Thymus (tissue), 11 donors: ENCODE data around the gene SCTR. TPM values are rescaled to one million over a fixed set of nuclear protein-coding genes. Genes with fewer than 3 reads are reported as not detected.

Source experiments
- DNase-seq, 9 donors: peaks; one replicate each; pipeline ENCODE4 v3.0.0-alpha.2; 2013; ENCODE audit warnings: low spot score in 9 of 9, low read depth in 6 of 9, missing footprints in 1 of 9
- H3K27ac ChIP-seq, 2 donors: one replicate each; pipeline ENCODE4 v1.5.1; 2013; ENCODE audit warnings: control low read depth in 1 of 2, low read depth in 1 of 2, low read length in 1 of 2, mild to moderate bottlenecking in 1 of 2, moderate library complexity in 1 of 2
- H3K27me3 ChIP-seq, 2 donors: one replicate each; pipeline ENCODE4 v1.5.1; 2013; ENCODE audit warnings: low read length in 1 of 2; ENCODE audit not compliant: control insufficient read depth in 2 of 2, insufficient read depth in 1 of 2
- H3K36me3 ChIP-seq, 2 donors: one replicate each; pipeline ENCODE4 v1.5.1; 2013; ENCODE audit warnings: low read length in 1 of 2, mild to moderate bottlenecking in 1 of 2, moderate library complexity in 1 of 2; ENCODE audit not compliant: control insufficient read depth in 2 of 2, insufficient read depth in 2 of 2
- H3K4me1 ChIP-seq, 2 donors: one replicate each; pipeline ENCODE4 v1.5.1; 2013; ENCODE audit warnings: low read length in 2 of 2; ENCODE audit not compliant: control insufficient read depth in 2 of 2, insufficient read depth in 2 of 2
- H3K4me3 ChIP-seq, 2 donors: one replicate each; pipeline ENCODE4 v1.5.1; 2013; ENCODE audit warnings: low read length in 2 of 2, control low read depth in 1 of 2, mild to moderate bottlenecking in 1 of 2
- H3K9me3 ChIP-seq, 2 donors: one replicate each; pipeline ENCODE4 v1.5.1; 2013; ENCODE audit warnings: low read length in 1 of 2, mild to moderate bottlenecking in 1 of 2; ENCODE audit not compliant: control insufficient read depth in 2 of 2, insufficient read depth in 1 of 2
- WGBS: extraction: QIAGEN DNeasy Blood & Tissue Kit; methylation state at CpG from one replicate; pipeline ENCODE4 v1.1.7; 2013; 5-methylcytosine and 5-hydroxymethylcytosine counted together
- polyA plus RNA-seq: library from polyadenylated mRNA; stranded (reverse); fragments of 200-250 nt; gene quantifications from one replicate; pipeline ENCODE4 v1.2.3, GENCODE V29; 2013
- total RNA-seq: library from RNA; stranded (reverse); fragments of 120-200 nt; gene quantifications from one replicate; pipeline ENCODE4 v1.2.4, GENCODE V29; 2013
- donor health status: healthy.

The SCTR gene
- total and polyA plus RNA-seq, 2 donors: 0.24 to 1.5 TPM

- no peak overlapping the region for H3K27ac ChIP-seq
- DNase-seq: no peak
Measured at GRCh38 chr2:119546447-119546767, 22.1 kb upstream of the SCTR start.

GRCh38 chr2:119545754-119546446 is 21.6 kb upstream of the SCTR start:
- Histone ChIP-seq H3K9me3 (no peaks in the 10 kb centered on the region), H3K27ac (no peak overlapping the region), H3K4me1 (peaks cover 2 to 8% of the 10 kb centered on the region in 2 donors), H3K27me3 (peaks cover 23 to 28% of the 10 kb centered on the region in 2 donors), H3K4me3 (no peak overlapping the region), H3K36me3 (no peaks in the 10 kb centered on the region)
- WGBS: 82% methylated on average over 6 of the region's 6 CpGs
- no peak for DNase-seq

More at GRCh38 chr2:119546447-119546767, 22.1 kb upstream of the SCTR start:
- no peaks in the 10 kb centered on the region for H3K9me3 ChIP-seq
- 97% methylated on average over 1 of the region's 1 CpG for WGBS
- no peak overlapping the region for H3K4me3 ChIP-seq
- peaks cover 23 to 28% of the 10 kb centered on the region in 2 donors for H3K27me3 ChIP-seq
- peaks cover 2 to 8% of the 10 kb centered on the region in 2 donors for H3K4me1 ChIP-seq
- H3K36me3 ChIP-seq: no peaks in the 10 kb centered on the region

- 80% methylated on average over 11 of the region's 11 CpGs for WGBS
- Histone ChIP-seq H3K9me3 (no peaks in the 10 kb centered on the region), H3K4me3 (peak overlapping the region in 1 of 2 donors; percentile 30), H3K4me1 (peaks cover 2 to 8% of the 10 kb centered on the region in 2 donors), H3K36me3 (no peaks in the 10 kb centered on the region), H3K27me3 (peaks cover 23 to 28% of the 10 kb centered on the region in 2 donors), H3K27ac (no peak overlapping the region)
- no peak for DNase-seq
Measured at GRCh38 chr2:119544939-119545475, 20.7 kb upstream of the SCTR start.

- Histone ChIP-seq H3K9me3 (no peaks in the 10 kb centered on the region), H3K4me1 (peaks cover 2 to 8% of the 10 kb centered on the region in 2 donors), H3K27me3 (peaks cover 23 to 28% of the 10 kb centered on the region in 2 donors), H3K27ac (no peak within 1 kb of the TSS), H3K4me3 (peak within 1 kb of the TSS; percentile 35 to 51), H3K36me3 (no peaks in the 10 kb centered on the region)
- DNase-seq: peak; percentile 33 to 82 (median 58)
- WGBS: 7% methylated on average over 89 of the region's 89 CpGs
Measured at GRCh38 chr2:119544075-119544938, 20.0 kb upstream of the SCTR start, which contains the start of gene CFAP221. CFAP221 (plus strand) TSS chr2:119544449; CDS start chr2:119546132, 1,683 bp downstream.

- no peak overlapping the region for H3K27ac ChIP-seq
- 88% methylated on average over 2 of the region's 2 CpGs for WGBS
- peaks cover 23 to 28% of the 10 kb centered on the region in 2 donors for H3K27me3 ChIP-seq
Measured at GRCh38 chr2:119541476-119541875, 17.2 kb upstream of the SCTR start.

GRCh38 chr2:119537792-119538191 is 13.5 kb upstream of the SCTR start:
- no peaks in the 10 kb centered on the region for H3K27me3 ChIP-seq
- H3K27ac ChIP-seq: no peak overlapping the region
- DNase-seq: no peak
- H3K4me3 ChIP-seq: no peak overlapping the region
- H3K9me3 ChIP-seq: peaks cover 0 to 4% of the 10 kb centered on the region in 2 donors
- H3K4me1 ChIP-seq: no peaks in the 10 kb centered on the region
- H3K36me3 ChIP-seq: no peaks in the 10 kb centered on the region

More at GRCh38 chr2:119541476-119541875, 17.2 kb upstream of the SCTR start:
- Histone ChIP-seq H3K9me3 (no peaks in the 10 kb centered on the region), H3K36me3 (no peaks in the 10 kb centered on the region), H3K4me1 (peaks cover 2 to 8% of the 10 kb centered on the region in 2 donors), H3K4me3 (no peak overlapping the region)
- no peak for DNase-seq

- 71% methylated on average over 1 of the region's 1 CpG for WGBS
- H3K9me3 ChIP-seq: peaks cover 0 to 4% of the 10 kb centered on the region in 2 donors
- H3K27me3 ChIP-seq: no peaks in the 10 kb centered on the region
- H3K27ac ChIP-seq: no peak overlapping the region
- no peaks in the 10 kb centered on the region for H3K4me1 ChIP-seq
- DNase-seq: no peak
- no peaks in the 10 kb centered on the region for H3K36me3 ChIP-seq
- no peak overlapping the region for H3K4me3 ChIP-seq
Measured at GRCh38 chr2:119536707-119537106, 12.4 kb upstream of the SCTR start.

- no peak overlapping the region for H3K27ac ChIP-seq
- DNase-seq: no peak
- H3K36me3 ChIP-seq: no peaks in the 10 kb centered on the region
- no peaks in the 10 kb centered on the region for H3K27me3 ChIP-seq
- 87% methylated on average over 6 of the region's 6 CpGs for WGBS
- H3K9me3 ChIP-seq: peaks cover 0 to 4% of the 10 kb centered on the region in 2 donors
- H3K4me1 ChIP-seq: no peaks in the 10 kb centered on the region
- H3K4me3 ChIP-seq: no peak overlapping the region
Measured at GRCh38 chr2:119536211-119536610, 11.9 kb upstream of the SCTR start.

- DNase-seq: no peak
- H3K4me3 ChIP-seq: no peak overlapping the region
- no peaks in the 10 kb centered on the region for H3K27me3 ChIP-seq
- no peaks in the 10 kb centered on the region for H3K36me3 ChIP-seq
- H3K9me3 ChIP-seq: peaks cover 0 to 4% of the 10 kb centered on the region in 2 donors
- WGBS: 96% methylated on average over 1 of the region's 1 CpG
- no peaks in the 10 kb centered on the region for H3K4me1 ChIP-seq
- no peak overlapping the region for H3K27ac ChIP-seq
Measured at GRCh38 chr2:119533560-119533959, 9.3 kb upstream of the SCTR start.
